ENCODE measurements around the gene PIANP.

DNA sequence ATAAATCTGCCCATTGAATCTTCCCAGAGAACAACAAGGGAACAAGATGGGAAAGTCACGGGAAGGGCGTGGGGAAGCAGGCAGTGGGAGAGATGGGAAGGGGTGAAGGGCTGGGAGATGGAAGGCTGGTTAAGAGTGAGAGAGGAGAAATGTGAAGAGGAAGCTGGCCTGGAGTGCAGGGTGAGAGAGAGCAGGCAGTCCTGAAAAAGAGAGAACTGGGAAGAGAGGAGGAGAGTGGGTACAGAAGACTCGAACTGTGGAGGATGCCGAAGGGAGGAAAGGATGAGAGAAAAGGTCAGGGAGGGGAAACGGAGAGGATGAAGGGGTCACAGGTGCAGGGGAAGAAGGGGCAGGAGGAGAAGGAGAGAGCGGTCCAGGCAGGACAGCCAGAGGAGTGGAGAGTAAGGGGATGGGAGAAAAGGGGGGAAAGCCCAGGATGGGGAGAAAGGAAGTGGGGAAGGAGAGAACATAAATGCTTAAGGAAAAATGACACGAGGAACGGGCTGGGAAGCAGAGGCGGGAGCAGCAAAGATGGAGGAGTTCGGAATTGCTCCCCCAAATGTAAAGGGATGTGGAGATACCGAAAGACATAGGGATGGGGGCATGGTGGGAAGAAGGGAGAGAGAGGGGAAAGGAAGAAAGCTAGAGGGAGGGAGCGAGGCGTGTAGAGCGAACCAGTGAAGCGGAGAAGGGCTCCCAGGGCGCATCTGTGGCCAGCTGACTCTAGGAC, 1.2 kb downstream of the PIANP start:
- TF ChIP-seq BHLHE40 (IDR thresholded peaks at IDR 0.05; ENCODE audit: low read depth, low read length) (no peak), POLR2A (IDR thresholded peaks at IDR 0.05; ENCODE audit: low read depth, low read length) (no peak), RCOR1 (IDR thresholded peaks at IDR 0.05; ENCODE audit: insufficient replicate concordance, low read length) (no peak), MAZ (IDR thresholded peaks at IDR 0.05; ENCODE audit: borderline replicate concordance, low read depth, low read length) (no peak), RAD21 (IDR thresholded peaks at IDR 0.05; ENCODE audit: low read length) (no peak), CHD1 (IDR thresholded peaks at IDR 0.05; ENCODE audit: low read depth, low read length) (no peak), CEBPB (IDR thresholded peaks at IDR 0.05; ENCODE audit: low read depth, low read length) (no peak), RFX5 (IDR thresholded peaks at IDR 0.05; ENCODE audit: low read depth, low read length) (no peak)
- TF ChIP-seq, protein P1, sequence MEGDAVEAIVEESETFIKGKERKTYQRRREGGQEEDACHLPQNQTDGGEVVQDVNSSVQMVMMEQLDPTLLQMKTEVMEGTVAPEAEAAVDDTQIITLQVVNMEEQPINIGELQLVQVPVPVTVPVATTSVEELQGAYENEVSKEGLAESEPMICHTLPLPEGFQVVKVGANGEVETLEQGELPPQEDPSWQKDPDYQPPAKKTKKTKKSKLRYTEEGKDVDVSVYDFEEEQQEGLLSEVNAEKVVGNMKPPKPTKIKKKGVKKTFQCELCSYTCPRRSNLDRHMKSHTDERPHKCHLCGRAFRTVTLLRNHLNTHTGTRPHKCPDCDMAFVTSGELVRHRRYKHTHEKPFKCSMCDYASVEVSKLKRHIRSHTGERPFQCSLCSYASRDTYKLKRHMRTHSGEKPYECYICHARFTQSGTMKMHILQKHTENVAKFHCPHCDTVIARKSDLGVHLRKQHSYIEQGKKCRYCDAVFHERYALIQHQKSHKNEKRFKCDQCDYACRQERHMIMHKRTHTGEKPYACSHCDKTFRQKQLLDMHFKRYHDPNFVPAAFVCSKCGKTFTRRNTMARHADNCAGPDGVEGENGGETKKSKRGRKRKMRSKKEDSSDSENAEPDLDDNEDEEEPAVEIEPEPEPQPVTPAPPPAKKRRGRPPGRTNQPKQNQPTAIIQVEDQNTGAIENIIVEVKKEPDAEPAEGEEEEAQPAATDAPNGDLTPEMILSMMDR (conservative IDR thresholded peaks at IDR 0.05; ENCODE audit: low read depth, low read length) = no peak
- TF ChIP-seq, protein P2, sequence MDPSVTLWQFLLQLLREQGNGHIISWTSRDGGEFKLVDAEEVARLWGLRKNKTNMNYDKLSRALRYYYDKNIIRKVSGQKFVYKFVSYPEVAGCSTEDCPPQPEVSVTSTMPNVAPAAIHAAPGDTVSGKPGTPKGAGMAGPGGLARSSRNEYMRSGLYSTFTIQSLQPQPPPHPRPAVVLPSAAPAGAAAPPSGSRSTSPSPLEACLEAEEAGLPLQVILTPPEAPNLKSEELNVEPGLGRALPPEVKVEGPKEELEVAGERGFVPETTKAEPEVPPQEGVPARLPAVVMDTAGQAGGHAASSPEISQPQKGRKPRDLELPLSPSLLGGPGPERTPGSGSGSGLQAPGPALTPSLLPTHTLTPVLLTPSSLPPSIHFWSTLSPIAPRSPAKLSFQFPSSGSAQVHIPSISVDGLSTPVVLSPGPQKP (IDR thresholded peaks at IDR 0.05; ENCODE audit: borderline replicate concordance, low read depth, low read length) = no peak
- TF ChIP-seq, protein P3, sequence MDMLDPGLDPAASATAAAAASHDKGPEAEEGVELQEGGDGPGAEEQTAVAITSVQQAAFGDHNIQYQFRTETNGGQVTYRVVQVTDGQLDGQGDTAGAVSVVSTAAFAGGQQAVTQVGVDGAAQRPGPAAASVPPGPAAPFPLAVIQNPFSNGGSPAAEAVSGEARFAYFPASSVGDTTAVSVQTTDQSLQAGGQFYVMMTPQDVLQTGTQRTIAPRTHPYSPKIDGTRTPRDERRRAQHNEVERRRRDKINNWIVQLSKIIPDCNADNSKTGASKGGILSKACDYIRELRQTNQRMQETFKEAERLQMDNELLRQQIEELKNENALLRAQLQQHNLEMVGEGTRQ (IDR thresholded peaks at IDR 0.05; ENCODE audit: low read depth, low read length) = no peak

Measured in IMR-90 (cell line).